Caco-2 (cell line): Measurements from ENCODE around the gene HES2. TPM values are rescaled to one million over a fixed set of nuclear protein-coding genes. Genes with fewer than 3 reads are reported as not detected.
"Not testable (repeated sequence)": the region's sequence is repeated elsewhere in the genome, so short reads cannot be mapped to it uniquely, and the experiment has no call there.

Experiments
- BruUV-seq: library from RNA; stranded (reverse); fragments of 400-500 nt; replicated peaks from 2 replicates; lab custom pipeline; 2021; lab: Mats Ljungman, UMichigan
- CTCF ChIA-PET: fragments of 300-600 bp; sonication (Branson Sonifier 250); formaldehyde crosslinking; loops from one replicate; lab custom pipeline; 2022; ENCODE audit warnings: antibody characterized with exemption; lab: Charles Lee
- POLR2A ChIA-PET: fragments of 300-600 bp; sonication (Branson Sonifier 250); formaldehyde crosslinking; loops from one replicate; lab custom pipeline; 2022; ENCODE audit warnings: antibody characterized with exemption; lab: Charles Lee
- DNase-seq, 2 experiments: peaks; one replicate each; pipeline versions ENCODE4 v3.0.0 to v3.0.0-alpha.2; 2020 to 2022
- H3K27me3 ChIP-seq: replicated peaks from 2 replicates; pipeline ENCODE4 v1.6.0; 2011; ENCODE audit warnings: low read length; ENCODE audit not compliant: control insufficient read depth, insufficient read depth
- H3K36me3 ChIP-seq: 2 replicates; pipeline ENCODE4 v1.5.1; 2011; ENCODE audit warnings: low read length; ENCODE audit not compliant: control insufficient read depth, insufficient read depth
- H3K4me1 ChIP-seq: fragments of 250-450 bp; sonication (Bioruptor Pico); 2 replicates; pipeline ENCODE4 v1.5.1; 2020; ENCODE audit warnings: mild to moderate bottlenecking
- H3K4me3 ChIP-seq: 2 replicates; pipeline ENCODE4 v1.5.1; 2011; ENCODE audit warnings: low read depth, mild to moderate bottlenecking, control low read depth, low read length
- H3K9me3 ChIP-seq: fragments of 250-450 bp; sonication (Bioruptor Pico); 2 replicates; pipeline ENCODE4 v1.5.1; 2020; ENCODE audit warnings: mild to moderate bottlenecking, moderate library complexity
- H3K27ac Mint-ChIP-seq: one replicate; pipeline ENCODE4 v1.8.0; 2022; ENCODE audit warnings: mixed read lengths; ENCODE audit not compliant: unreplicated experiment
- H3K27me3 Mint-ChIP-seq: one replicate; pipeline ENCODE4 v1.8.0; 2022; ENCODE audit warnings: mixed read lengths; ENCODE audit not compliant: insufficient read depth, unreplicated experiment
- H3K36me3 Mint-ChIP-seq: one replicate; pipeline ENCODE4 v1.8.0; 2022; ENCODE audit warnings: mild to moderate bottlenecking, mixed read lengths; ENCODE audit not compliant: insufficient read depth, unreplicated experiment
- H3K4me1 Mint-ChIP-seq: one replicate; pipeline ENCODE4 v1.8.0; 2022; ENCODE audit warnings: low read depth, mixed read lengths; ENCODE audit not compliant: unreplicated experiment
- H3K4me3 Mint-ChIP-seq: one replicate; pipeline ENCODE4 v1.8.0; 2022; ENCODE audit warnings: mild to moderate bottlenecking, moderate library complexity, mixed read lengths; ENCODE audit not compliant: unreplicated experiment
- H3K9me3 Mint-ChIP-seq: one replicate; pipeline ENCODE4 v1.8.0; 2022; ENCODE audit warnings: mixed read lengths; ENCODE audit not compliant: unreplicated experiment
- intact Hi-C: fragments of 100-400 bp; cut with micrococcal nuclease; formaldehyde crosslinking; loops from one replicate; pipeline ENCODE4 v1.10.0; 2022; ENCODE audit not compliant: unreplicated experiment
- total RNA-seq: library from RNA; stranded (reverse); gene quantifications from 2 replicates; pipeline ENCODE4 v1.2.3, GENCODE V29; 2022
- TF ChIP-seq, protein P1 (sequence below), 2 experiments: fragments of 200-600 bp in 1 of 2; IDR thresholded peaks; 1 replicate in 1 of 2; 2 replicates in 1 of 2; pipeline versions ENCODE4 v1.5.1 to v1.8.0; 2011 to 2022; ENCODE audit warnings: antibody characterized with exemption in 1 of 2, control low read depth in 1 of 2, inconsistent platforms in 1 of 2, low read depth in 1 of 2, low read length in 1 of 2, mild to moderate bottlenecking in 1 of 2, moderate library complexity in 1 of 2; ENCODE audit not compliant: insufficient read depth in 1 of 2, severe bottlenecking in 1 of 2, unreplicated experiment in 1 of 2

The HES2 gene
- total RNA-seq, 1 experiment from 2014 or later, result 0.91 TPM

DNA sequence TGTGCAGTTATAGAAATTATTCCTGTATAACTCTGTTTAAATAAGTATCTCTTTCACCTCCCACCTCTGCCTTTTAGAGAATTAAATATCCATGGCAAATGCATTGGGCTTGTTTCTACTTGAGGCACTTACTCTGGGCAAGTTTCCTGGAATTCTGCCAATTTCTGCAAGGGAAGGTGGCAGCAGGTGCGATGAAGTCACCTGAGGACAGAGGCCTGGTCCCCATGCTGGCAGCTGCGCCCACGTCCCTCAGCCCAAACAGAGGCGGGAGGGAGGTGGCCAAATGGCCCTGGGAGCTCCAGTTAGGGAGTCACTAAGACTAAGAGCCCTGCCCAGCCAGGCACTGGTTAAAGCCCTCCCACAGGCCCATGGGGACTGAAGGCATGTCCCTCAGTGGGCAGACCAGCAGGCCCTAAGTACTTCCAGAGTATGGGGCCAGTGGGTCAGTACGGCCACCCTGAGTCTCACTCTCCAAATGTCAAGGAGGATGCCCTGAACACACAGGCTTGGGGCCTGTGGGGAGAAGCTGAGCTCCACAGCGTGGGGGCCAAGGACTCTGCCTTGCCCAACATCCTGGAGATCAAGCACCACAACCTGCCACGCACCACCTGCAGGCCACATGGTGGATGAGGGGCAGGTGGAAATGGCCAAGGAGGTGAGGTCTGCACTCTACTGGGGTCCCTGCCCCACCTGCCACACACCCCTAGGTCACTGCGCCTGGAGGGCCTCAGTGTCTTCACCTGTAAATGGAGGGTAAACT, 45.6 kb downstream of the HES2 start:
- TF ChIP-seq, protein P1, sequence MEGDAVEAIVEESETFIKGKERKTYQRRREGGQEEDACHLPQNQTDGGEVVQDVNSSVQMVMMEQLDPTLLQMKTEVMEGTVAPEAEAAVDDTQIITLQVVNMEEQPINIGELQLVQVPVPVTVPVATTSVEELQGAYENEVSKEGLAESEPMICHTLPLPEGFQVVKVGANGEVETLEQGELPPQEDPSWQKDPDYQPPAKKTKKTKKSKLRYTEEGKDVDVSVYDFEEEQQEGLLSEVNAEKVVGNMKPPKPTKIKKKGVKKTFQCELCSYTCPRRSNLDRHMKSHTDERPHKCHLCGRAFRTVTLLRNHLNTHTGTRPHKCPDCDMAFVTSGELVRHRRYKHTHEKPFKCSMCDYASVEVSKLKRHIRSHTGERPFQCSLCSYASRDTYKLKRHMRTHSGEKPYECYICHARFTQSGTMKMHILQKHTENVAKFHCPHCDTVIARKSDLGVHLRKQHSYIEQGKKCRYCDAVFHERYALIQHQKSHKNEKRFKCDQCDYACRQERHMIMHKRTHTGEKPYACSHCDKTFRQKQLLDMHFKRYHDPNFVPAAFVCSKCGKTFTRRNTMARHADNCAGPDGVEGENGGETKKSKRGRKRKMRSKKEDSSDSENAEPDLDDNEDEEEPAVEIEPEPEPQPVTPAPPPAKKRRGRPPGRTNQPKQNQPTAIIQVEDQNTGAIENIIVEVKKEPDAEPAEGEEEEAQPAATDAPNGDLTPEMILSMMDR (IDR thresholded peaks at IDR 0.05; ENCODE audit: insufficient read depth in 1 of 2, low read depth in 1 of 2, low read length in 1 of 2, severe bottlenecking in 1 of 2, unreplicated experiment in 1 of 2), result no peak
- Histone ChIP-seq H3K36me3 (no peaks in the 10 kb centered on the region), H3K4me1 (0 out of 2 replicates have a peak, but pooled peaks cover 4% of the 10 kb centered on the region), H3K9me3 (no peaks in the 10 kb centered on the region), H3K4me3 (no peak overlapping the region), H3K27me3 (no peaks in the 10 kb centered on the region)
- CTCF ChIA-PET, result no interaction called here
- Mint-ChIP-seq H3K4me3 (no peak overlapping the region), H3K27ac (no peak overlapping the region), H3K27me3 (no peaks in the 10 kb centered on the region), H3K36me3 (no peaks in the 10 kb centered on the region), H3K4me1 (peaks cover 8% of the 10 kb centered on the region), H3K9me3 (no peaks in the 10 kb centered on the region)
- POLR2A ChIA-PET, result no interaction called here
- no TSS peak for BruUV-seq
- no peak for DNase-seq
- intact Hi-C loops, result no loop called here

DNA sequence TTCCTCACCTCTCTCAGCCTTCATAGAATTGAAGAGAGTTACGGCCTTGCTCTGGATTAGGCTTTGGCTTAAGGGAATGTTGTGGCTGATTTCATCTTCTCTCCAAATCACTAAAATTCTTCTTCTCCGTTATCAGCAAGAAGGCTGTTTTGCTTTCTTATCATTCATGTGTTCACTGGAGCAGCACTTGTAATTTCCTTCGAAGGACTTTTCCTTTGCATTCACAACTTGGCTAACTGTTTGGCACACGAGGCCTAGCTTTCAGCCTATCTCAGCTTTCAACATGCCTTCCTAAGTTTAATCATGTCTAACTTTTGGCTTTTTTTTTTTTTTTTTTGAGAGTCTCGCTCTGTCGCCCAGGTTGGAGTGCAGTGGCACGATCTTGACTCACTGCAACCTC, 47.5 kb downstream of the HES2 start:
- H3K36me3 Mint-ChIP-seq, result not testable (repeated sequence)

DNA sequence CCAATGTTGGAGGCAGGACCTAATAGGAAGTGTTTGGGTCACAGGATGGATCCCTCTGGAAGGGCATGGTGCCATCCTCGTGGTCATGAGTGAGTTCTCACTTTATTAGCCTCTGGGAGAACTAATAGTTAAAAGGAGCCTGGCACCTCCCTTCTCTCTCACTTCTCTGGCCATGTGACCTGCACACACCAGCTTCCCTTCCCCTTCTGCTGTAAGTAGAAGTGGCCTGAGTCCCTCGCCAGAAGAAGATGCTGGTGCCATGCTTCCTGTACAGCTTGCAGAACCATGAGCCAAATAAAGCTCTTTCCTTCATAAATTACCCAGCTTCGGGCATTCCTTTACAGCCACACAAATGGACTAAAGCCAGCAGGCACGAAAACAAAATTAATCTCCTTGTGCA, 49.7 kb downstream of the HES2 start:
- H3K9me3 ChIP-seq, result no peaks in the 10 kb centered on the region
- no peak overlapping the region for H3K4me3 ChIP-seq
- Mint-ChIP-seq H3K4me1 (peaks cover 8% of the 10 kb centered on the region), H3K27ac (no peak overlapping the region), H3K4me3 (no peak overlapping the region), H3K9me3 (no peaks in the 10 kb centered on the region), H3K36me3 (no peaks in the 10 kb centered on the region), H3K27me3 (no peaks in the 10 kb centered on the region)
- POLR2A ChIA-PET, result no interaction called here
- CTCF ChIA-PET, result no interaction called here
- H3K27me3 ChIP-seq, result no peaks in the 10 kb centered on the region
- H3K36me3 ChIP-seq, result no peaks in the 10 kb centered on the region
- H3K4me1 ChIP-seq, result 0 out of 2 replicates have a peak, but pooled peaks cover 4% of the 10 kb centered on the region
- BruUV-seq, result no TSS peak
- TF ChIP-seq, protein P1 (IDR thresholded peaks at IDR 0.05; ENCODE audit: insufficient read depth in 1 of 2, low read depth in 1 of 2, low read length in 1 of 2, severe bottlenecking in 1 of 2, unreplicated experiment in 1 of 2), result no peak
- DNase-seq, result no peak
- intact Hi-C loops, result no loop called here

More for the DNA sequence above, 47.5 kb downstream of the HES2 start:
- CTCF ChIA-PET, result interaction anchor here (1.0 to 1.1 kb wide), 2 partner anchors 40 to 66 kb away, joined by 3 read pairs; no protein-coding TSS in a partner anchor
- POLR2A ChIA-PET, result interaction anchor here (1.0 kb wide), 1 partner anchor 10 kb away, joined by 4 read pairs; no protein-coding TSS in a partner anchor
- H3K4me1 Mint-ChIP-seq, H3K4me1 ChIP-seq, intact Hi-C loops, DNase-seq, H3K4me3 Mint-ChIP-seq, H3K27me3 Mint-ChIP-seq, H3K4me3 ChIP-seq, BruUV-seq, H3K9me3 ChIP-seq, H3K27ac Mint-ChIP-seq, H3K9me3 Mint-ChIP-seq, H3K36me3 ChIP-seq, H3K27me3 ChIP-seq: not testable (repeated sequence)
